Cardiac septum (tissue), 1 donor: ENCODE measurements around the gene GLRX5. TPM values are rescaled to one million over a fixed set of nuclear protein-coding genes. Genes with fewer than 3 reads are reported as not detected.

Source experiments
- DNase-seq: peaks from one replicate; pipeline ENCODE4 v3.0.0-alpha.2; 2020; ENCODE audit warnings: low spot score
- intact Hi-C: fragments of 100-400 bp; cut with DNase I; formaldehyde crosslinking; loops from one replicate; pipeline ENCODE4 v1.14.0; 2022
- total RNA-seq: library from RNA; stranded (reverse); fragmentation: NEBNext Ultra II Directional; extraction: Animal tissue kit (Norgen Biotek cat#: 25700); gene quantifications from one replicate; pipeline ENCODE4 v1.2.1, GENCODE V29; 2021
- donor health status: DM: no; HTN: no; CAD: no.

GLRX5 gene
- total RNA-seq, 1 donor from 2014 or later, result 61.8 TPM

DNA sequence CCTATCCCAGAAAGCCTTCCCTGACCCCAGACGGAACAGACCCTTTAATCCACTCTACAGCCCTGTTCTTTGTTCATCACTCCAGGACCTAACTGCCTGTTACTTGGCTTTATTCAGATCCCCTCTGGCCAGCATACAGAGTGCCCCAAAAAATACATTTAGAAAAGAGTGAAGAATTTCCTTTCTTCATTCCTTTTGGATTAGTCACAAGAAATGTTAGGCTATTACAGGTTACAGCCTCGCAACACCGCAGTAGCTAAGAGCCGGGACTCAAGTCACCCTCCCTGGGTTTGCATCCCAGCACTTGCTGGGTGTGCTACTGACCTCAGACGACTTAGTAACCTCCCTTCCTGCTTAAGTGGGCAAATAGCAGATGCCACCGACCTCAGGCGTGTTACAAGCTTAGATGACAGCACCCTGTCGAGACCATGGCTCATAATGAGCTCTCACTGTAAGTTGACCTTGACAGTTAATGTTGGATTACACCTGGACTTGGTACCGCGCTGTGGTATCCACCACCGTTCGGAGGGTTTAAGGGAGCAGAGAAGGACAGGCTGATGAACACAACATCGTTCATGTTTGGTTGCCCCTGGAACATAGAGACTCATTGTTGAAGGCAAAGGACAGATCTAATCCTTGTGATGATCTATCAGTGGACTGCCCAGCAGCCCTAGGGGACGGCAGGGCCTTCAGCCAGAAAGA, 12.9 kb downstream of the GLRX5 start:
- DNase-seq, result no peak

DNA sequence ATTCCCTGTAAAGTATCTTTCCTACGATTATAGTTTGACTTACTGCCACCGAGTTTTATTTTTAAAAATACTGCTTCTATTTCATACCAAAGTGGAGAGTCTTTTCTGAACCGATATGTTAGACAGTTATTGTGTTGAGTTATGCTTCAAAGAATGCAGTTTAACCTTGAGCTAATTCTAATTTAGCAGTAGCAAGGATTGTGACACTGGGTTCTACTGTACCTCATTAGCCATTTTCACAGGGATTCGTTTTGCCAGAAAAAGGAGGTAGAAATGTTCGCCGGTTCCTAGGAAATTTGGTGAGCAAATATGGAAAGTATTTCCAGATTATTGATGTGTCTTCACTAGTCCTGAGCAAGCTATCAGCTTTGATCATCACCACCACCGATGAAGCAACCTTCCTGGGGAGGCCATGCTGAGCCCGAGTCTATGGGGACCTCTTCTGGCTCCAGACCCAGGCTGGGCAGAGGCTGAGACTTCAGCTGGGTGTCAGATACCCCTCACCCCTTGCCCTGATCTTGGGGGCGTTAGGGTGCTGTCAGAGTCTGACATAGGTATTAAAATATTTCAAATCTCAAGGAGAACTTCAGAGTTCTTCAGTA, 13.6 kb downstream of the GLRX5 start:
- no peak for DNase-seq
- intact Hi-C loops, result no loop called here

More for the DNA sequence above, 12.9 kb downstream of the GLRX5 start:
- intact Hi-C loops, result no loop called here

GRCh38 chr14:95549656-95550585, 15.1 kb downstream of the GLRX5 start:
- intact Hi-C loops, result no loop called here
- no peak for DNase-seq

DNA sequence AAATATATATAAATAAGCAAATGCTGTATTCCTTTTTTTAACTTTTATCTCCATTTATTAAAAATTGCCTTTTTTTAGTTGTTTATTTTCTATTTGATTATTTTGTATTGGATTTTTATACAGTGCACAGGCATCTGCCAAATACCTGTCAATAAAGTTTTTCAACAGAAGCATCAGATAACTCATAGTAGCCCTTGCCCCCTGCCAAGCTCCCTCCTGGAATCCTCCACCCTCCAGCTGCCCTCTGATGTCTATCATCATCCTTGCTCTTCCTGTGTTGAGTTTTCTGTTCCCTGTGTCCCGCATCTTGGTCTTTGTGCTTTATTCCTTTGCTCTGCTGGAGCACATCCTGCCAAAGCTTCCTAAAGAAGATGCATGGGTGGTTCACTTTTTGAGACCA, 16.6 kb downstream of the GLRX5 start:
- DNase-seq, result no peak
- intact Hi-C loops, result no loop called here

DNA sequence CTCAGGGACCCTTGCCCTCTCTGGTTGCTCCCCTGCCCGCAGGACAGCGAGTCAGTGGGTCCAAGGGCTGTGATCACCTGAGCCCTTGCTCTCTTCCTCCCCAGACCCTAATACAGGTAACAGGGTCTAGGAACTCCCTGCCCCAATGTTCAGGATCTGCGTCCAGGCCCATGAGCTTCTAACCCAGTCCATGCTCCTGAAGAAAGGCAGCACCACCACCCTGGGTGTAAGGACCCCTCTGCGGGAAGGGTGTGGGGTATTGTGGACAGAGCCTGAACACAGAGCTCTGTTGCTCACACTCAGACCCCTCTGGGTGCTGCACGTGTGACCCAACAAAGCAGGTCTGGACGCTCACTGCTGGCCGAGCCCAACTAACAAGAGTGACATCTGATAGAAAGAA, 18.3 kb downstream of the GLRX5 start:
- DNase-seq, result no peak
- intact Hi-C loops, result no loop called here

GRCh38 chr14:95555053-95555452, 20.2 kb downstream of the GLRX5 start:
- no peak for DNase-seq
- intact Hi-C loops, result no loop called here

- DNase-seq, result no peak
- intact Hi-C loops, result no loop called here
Observed at GRCh38 chr14:95557291-95557690, 22.4 kb downstream of the GLRX5 start.

DNA sequence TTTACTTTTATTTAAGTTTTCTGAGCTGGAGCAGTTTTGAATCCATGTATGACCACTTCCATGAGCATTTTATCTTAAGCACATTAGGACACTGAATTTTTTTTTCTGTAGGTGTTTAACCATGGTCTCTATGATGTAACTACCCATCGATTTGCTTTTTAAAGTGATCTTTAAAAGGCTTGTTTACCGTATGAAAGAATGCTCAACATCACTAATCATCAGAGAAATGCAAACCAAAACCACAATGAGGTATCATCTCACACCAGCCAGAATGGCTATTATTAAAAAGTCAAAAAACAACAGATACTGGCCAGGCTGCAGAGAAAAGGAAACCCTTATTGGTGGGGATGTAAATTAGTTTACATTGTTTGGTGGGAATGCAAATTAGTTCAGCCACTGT, 23.0 kb downstream of the GLRX5 start:
- intact Hi-C loops, result no loop called here
- no peak for DNase-seq

GRCh38 chr14:95559203-95559602, 24.4 kb downstream of the GLRX5 start:
- DNase-seq, result no peak
- intact Hi-C loops, result no loop called here

GRCh38 chr14:95561001-95561412, 26.2 kb downstream of the GLRX5 start:
- peak; percentile 84 for DNase-seq
- intact Hi-C loops, result loop anchor here (2.0 to 10.0 kb wide), 3 partner anchors 211 to 714 kb away; no protein-coding TSS in a partner anchor

- intact Hi-C loops, result loop anchor here (5.0 to 10.0 kb wide), 2 partner anchors 209 to 712 kb away; no protein-coding TSS in a partner anchor
- DNase-seq, result no peak
Observed at GRCh38 chr14:95562892-95563685, 28.2 kb downstream of the GLRX5 start.

- intact Hi-C loops, result loop anchor here (5.0 to 10.0 kb wide), 2 partner anchors 208 to 711 kb away; no protein-coding TSS in a partner anchor
- no peak for DNase-seq
Observed at GRCh38 chr14:95564060-95564459, 29.2 kb downstream of the GLRX5 start.

GRCh38 chr14:95569440-95569839, 34.6 kb downstream of the GLRX5 start:
- intact Hi-C loops, result loop anchor here (10.0 kb wide), 1 partner anchor 705 kb away; no protein-coding TSS in a partner anchor
- DNase-seq, result no peak

DNA sequence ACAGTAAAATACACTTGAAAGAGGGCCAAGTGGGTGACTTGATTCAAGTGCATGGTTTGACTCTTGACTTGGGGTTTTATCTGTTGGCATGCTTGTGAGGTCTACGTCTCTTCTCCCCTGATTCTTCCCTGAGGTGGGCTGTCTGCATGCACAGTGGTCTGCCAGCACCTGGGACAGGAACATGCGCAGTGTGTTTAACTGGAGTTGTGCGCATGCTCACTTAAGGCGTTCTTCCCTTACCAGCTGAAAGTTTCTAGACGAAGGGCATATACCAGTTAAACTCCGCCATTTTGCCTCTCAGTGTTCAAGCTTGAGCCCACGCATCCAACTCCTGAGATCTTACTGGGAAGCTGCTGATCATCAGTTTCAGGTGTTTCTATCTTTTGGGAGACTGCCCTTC, 38.5 kb downstream of the GLRX5 start:
- intact Hi-C loops, result no loop called here
- peak; percentile 15 for DNase-seq

DNA sequence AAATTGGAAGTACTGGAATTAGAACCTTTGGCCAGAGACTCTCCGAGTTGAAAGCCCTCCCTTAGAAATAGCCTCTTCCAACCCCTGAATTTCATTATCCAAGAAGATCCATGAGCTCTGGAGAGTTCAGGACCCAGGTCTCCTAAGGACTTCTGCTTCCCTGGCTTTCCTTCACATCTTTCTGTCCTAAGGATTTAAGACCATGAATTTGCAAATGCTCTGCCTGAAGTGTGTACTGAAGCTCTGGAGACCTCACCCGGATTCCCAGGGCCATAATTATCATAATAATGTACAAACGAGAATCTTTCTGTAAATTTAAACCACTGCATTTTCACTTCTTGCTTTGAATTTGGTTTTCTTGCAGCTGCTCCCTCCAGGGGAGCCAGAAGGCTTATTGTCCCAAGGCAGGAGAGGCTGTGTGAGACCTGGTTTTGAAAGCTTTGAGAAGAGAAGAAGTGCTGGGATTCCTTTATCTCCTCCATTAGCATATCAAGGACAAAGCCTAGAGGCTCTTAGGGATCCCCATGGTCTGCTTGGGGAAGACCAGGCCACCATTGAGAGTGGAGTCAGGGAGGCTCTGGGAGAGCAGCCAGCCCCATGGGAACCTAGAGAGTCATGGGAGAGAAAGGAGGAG, 41.1 kb downstream of the GLRX5 start:
- DNase-seq, result no peak
- intact Hi-C loops, result no loop called here

DNA sequence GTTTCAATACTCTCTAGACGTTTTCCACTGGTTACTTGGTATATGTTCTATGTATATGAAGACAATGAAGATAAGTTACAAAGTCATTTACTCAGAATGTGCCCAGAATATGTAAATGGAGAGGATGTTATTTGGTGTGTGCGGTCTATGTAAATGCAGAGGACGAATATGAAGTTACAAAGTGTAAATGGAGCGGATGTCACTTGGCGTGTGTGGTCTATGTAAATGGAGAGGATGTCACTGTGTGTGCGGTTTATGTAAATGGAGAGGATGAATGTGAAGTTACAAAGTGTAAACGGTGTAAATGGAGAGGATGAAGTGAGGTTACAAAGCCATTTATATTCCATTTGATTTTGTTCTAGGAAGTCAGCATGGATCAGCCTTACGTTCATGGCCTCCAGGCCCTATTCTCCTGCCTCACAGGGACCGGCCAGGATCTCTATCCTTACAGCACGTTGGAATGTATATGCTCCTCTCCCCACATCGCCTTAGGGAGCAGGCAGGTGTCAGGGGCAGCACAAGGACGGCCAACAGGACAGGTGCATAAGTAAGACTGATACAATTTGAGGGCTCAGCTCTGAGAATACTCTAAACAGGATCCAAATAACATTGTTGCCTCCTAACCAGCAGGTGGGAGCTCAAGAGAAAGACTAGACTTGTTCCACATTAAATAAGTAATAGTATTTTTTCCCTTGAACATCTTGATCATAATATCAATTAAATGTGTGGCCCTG, 42.4 kb downstream of the GLRX5 start:
- intact Hi-C loops, result no loop called here
- peak; percentile 17 for DNase-seq

GRCh38 chr14:95577870-95578269, 43.0 kb downstream of the GLRX5 start:
- DNase-seq, result no peak
- intact Hi-C loops, result no loop called here
